IgD-negative memory B cell (primary cell): ENCODE results near the gene GPATCH3. TPM values are rescaled to one million over a fixed set of nuclear protein-coding genes. Genes with fewer than 3 reads are reported as not detected.
"Not testable (repeated sequence)": the region's sequence is repeated elsewhere in the genome, so short reads cannot be mapped to it uniquely, and the experiment has no call there.

Experiments
- H3K27ac Mint-ChIP-seq, 3 donors: one replicate each; pipeline ENCODE4 v1.8.0; 2020 to 2022; ENCODE audit warnings: mild to moderate bottlenecking in 3 of 3, mixed read lengths in 3 of 3, moderate library complexity in 1 of 3
- H3K27me3 Mint-ChIP-seq: one replicate; pipeline ENCODE4 v1.8.0; 2021; ENCODE audit warnings: mixed read lengths
- H3K36me3 Mint-ChIP-seq: one replicate; pipeline ENCODE4 v1.8.0; 2020; ENCODE audit warnings: mild to moderate bottlenecking, mixed read lengths
- H3K4me1 Mint-ChIP-seq, 3 donors: one replicate each; pipeline ENCODE4 v1.8.0; 2020 to 2022; ENCODE audit warnings: mixed read lengths in 3 of 3, mild to moderate bottlenecking in 1 of 3
- H3K4me3 Mint-ChIP-seq, 4 donors: one replicate each; pipeline ENCODE4 v1.8.0; 2020 to 2022; ENCODE audit warnings: mild to moderate bottlenecking in 4 of 4, mixed read lengths in 4 of 4, moderate library complexity in 3 of 4
- H3K9me3 Mint-ChIP-seq, 3 donors: one replicate each; pipeline ENCODE4 v1.8.0; 2020 to 2021; ENCODE audit warnings: mixed read lengths in 3 of 3, mild to moderate bottlenecking in 1 of 3
- polyA plus RNA-seq: library from polyadenylated mRNA; unstranded; fragments of 300-500 nt; fragmentation: Illumina TruSeq; gene quantifications from one replicate; pipeline ENCODE4 v1.2.3, GENCODE V29; 2021

Gene GPATCH3, protein sequence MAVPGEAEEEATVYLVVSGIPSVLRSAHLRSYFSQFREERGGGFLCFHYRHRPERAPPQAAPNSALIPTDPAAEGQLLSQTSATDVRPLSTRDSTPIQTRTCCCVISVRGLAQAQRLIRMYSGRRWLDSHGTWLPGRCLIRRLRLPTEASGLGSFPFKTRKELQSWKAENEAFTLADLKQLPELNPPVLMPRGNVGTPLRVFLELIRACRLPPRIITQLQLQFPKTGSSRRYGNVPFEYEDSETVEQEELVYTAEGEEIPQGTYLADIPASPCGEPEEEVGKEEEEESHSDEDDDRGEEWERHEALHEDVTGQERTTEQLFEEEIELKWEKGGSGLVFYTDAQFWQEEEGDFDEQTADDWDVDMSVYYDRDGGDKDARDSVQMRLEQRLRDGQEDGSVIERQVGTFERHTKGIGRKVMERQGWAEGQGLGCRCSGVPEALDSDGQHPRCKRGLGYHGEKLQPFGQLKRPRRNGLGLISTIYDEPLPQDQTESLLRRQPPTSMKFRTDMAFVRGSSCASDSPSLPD
- 22.1 TPM for polyA plus RNA-seq

DNA sequence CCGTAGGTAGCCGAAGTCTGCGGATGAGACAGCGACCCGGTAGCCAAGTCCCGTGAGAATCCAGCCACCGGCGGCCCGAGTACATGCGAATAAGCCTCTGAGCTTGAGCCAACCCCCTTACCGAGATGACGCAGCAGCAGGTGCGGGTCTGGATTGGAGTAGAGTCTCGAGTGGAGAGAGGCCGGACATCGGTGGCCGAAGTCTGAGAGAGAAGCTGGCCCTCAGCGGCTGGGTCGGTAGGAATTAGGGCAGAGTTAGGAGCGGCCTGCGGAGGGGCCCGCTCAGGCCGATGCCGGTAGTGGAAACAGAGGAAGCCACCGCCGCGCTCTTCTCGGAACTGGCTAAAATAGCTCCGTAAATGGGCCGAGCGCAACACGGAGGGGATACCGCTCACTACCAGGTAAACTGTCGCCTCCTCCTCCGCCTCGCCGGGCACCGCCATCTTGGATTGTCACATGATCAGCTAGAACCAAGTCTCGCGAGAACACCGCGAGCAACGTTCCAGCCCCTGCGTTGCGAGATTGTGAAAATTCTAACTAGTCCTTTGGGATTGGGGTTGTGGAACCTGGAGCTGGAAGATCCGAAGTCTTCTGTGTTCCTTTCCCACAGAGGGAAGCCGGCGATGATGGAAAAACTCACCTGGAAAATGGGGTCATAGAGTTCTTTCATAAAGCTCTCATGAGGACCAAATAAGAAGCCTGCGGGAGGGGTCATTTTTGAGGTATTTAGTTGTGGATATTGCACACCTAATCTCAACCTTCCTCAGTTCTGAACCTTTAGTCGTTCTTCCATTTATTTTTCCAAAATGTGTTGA lies at the start of gene GPATCH3:
TSS of gene GPATCH3 (minus strand) at position 467 of the 814 bp plus-strand sequence. CDS start at position 442, 25 bp downstream.
- H3K36me3 Mint-ChIP-seq, result no peaks in the 10 kb centered on the region
- H3K4me1 Mint-ChIP-seq, result peaks cover 18 to 32% (median 25%) of the 10 kb centered on the region in 3 donors

DNA sequence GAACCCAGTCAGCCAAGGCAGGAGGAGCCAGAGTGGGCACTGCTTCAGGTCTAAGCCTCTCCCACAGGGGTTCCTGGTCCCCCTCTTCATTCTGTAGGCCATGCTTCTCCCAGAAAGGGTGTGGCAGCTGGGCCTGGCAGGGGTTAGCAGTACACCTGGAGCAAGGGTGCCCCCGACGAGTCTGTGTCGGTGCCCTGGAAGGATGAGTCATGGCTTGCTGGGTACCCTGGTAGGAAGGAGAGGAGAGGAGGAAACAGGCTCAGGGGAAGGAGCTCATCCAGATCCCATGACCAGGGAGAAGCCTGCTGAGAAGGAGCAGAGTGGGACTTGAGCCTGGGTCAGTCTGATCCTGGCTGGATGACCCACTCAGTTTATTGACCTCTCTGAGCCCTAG lies 49.7 kb upstream of the GPATCH3 start:
- Mint-ChIP-seq H3K9me3 (no peaks in the 10 kb centered on the region), H3K27me3 (no peaks in the 10 kb centered on the region), H3K4me1 (peaks cover 0 to 2% (median 0%) of the 10 kb centered on the region in 3 donors), H3K27ac (no peak overlapping the region), H3K36me3 (peaks cover 5% of the 10 kb centered on the region), H3K4me3 (no peak overlapping the region)

More for the DNA sequence above, at the start of gene GPATCH3:
- Mint-ChIP-seq H3K27ac (peak within 1 kb of the TSS; percentile 72 to 100 (median 99)), H3K9me3 (no peaks in the 10 kb centered on the region), H3K4me3 (peak within 1 kb of the TSS; percentile 91 to 99 (median 98)), H3K27me3 (no peaks in the 10 kb centered on the region)

DNA sequence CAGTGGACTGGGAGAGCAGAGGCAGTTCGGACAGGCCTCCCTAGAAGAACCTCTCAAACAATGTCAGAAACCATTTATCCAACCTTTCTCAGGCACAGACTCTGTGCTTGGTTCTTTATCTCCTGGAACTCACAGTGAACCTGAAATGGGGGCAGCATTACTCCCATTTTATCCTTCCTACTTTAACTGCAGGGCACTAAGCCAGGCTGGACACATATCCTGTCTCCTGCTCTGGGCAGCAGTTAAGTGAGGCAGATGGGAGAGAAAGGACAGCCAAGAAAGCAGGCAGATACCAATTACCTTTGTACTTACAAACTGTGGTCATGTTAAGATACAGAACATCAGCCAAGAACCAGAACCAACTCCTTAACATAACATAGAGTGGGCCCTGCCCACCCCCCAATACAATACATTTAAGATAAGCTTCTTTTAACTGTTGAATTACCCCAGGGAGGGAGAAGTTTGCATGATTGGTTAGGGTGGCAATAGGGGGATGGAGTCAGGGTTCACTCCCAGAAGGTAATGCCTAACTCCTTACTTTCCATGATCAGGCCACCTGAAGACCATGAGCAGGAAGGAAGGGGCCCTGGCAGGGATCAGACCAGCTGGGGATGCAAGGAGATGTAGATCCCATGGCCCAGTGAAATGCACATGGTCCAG lies 49.1 kb upstream of the GPATCH3 start:
- no peak overlapping the region for H3K27ac Mint-ChIP-seq
- H3K4me3 Mint-ChIP-seq, result no peak overlapping the region
- H3K27me3 Mint-ChIP-seq, result no peaks in the 10 kb centered on the region
- H3K9me3 Mint-ChIP-seq, result no peaks in the 10 kb centered on the region
- peaks cover 5% of the 10 kb centered on the region for H3K36me3 Mint-ChIP-seq
- H3K4me1 Mint-ChIP-seq, result peaks cover 0 to 2% (median 0%) of the 10 kb centered on the region in 3 donors

DNA sequence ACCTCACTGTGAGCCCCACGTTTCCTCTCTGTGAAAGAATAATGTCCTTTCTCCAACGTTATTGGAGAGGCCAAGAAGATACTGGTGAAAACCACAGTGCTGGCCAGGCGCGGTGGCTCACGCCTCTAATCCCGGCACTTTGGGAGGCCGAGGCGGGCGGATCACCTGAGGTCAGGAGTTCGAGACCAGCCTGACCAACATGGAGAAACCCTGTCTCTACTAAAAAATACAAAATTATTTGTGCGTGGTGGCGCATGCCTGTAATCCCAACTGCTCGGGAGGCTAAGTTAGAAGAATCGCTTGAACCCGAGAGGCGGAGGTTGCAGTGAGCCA lies 48.4 kb upstream of the GPATCH3 start:
- H3K27ac Mint-ChIP-seq, H3K27me3 Mint-ChIP-seq, H3K9me3 Mint-ChIP-seq, H3K4me1 Mint-ChIP-seq, H3K4me3 Mint-ChIP-seq, H3K36me3 Mint-ChIP-seq: not testable (repeated sequence)

DNA sequence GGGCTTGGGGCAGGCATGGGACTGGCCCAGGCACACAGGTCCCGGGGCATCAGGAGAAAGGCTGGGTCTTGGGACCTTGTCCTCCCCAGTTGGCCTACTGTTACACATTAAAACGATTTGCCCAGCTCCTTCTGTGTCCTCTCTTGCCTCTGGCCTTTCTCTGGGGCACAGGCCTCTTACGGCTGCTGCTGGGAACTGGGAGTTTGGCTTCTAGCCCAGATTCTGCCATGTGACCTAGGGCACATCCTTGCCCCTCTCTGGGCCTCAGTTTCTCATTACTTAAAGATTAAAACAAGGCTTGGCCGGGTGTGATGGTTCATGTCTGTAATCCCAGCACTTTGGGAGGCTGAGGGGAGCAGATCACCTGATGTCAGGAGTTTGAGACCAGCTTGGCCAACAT lies 46.0 kb upstream of the GPATCH3 start:
- Mint-ChIP-seq H3K27me3 (no peaks in the 10 kb centered on the region), H3K36me3 (peaks cover 9% of the 10 kb centered on the region), H3K27ac (no peak overlapping the region), H3K4me1 (peaks cover 0 to 2% (median 0%) of the 10 kb centered on the region in 3 donors), H3K4me3 (no peak overlapping the region), H3K9me3 (no peaks in the 10 kb centered on the region)

DNA sequence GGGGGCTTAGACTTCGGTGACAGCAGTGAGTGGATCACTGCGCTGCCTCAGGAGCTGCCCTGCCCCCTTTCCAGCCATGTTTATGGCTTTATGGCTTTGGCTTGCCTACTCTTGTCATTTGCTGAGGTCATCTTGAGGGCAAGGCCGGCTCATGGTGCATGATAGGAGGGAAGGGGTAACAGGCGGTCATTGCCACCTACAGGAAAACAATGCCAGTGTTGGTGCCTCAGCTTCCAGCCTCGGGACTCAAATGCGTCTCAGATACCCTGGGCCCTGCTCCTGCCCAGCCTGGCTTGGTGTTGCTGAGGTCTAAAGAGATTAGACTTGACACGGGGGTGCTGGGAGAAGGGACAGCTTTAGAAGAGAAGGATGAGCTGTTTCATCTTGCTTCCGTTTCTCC lies 45.5 kb upstream of the GPATCH3 start:
- Mint-ChIP-seq H3K27ac (no peak overlapping the region), H3K9me3 (no peaks in the 10 kb centered on the region), H3K36me3 (peaks cover 9% of the 10 kb centered on the region), H3K4me1 (peaks cover 0 to 2% (median 0%) of the 10 kb centered on the region in 3 donors), H3K4me3 (no peak overlapping the region), H3K27me3 (no peaks in the 10 kb centered on the region)

DNA sequence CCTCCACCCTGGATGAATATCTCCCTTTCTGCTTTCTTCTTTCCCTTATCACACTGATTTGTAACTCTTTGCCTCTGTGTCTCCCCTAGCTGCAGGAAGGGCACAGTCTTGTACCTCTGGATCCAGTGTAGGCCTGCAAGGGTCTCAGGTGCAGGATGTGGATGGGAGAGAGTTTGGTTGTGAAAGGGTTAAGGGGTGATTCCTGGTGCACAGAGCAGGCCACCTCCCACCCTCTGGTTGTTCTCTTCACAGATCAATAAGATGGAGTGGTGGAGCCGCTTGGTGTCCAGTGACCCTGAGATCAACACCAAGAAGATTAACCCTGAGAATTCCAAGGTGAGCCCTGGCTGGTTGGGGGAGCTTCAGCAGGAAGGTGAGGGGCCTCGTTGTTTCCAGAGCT lies 44.9 kb upstream of the GPATCH3 start:
- Mint-ChIP-seq H3K36me3 (peaks cover 9% of the 10 kb centered on the region), H3K27ac (peak overlapping the region in 1 of 3 donors; percentile 31), H3K9me3 (no peaks in the 10 kb centered on the region), H3K4me1 (peaks cover 0 to 2% (median 0%) of the 10 kb centered on the region in 3 donors), H3K4me3 (no peak overlapping the region), H3K27me3 (no peaks in the 10 kb centered on the region)

DNA sequence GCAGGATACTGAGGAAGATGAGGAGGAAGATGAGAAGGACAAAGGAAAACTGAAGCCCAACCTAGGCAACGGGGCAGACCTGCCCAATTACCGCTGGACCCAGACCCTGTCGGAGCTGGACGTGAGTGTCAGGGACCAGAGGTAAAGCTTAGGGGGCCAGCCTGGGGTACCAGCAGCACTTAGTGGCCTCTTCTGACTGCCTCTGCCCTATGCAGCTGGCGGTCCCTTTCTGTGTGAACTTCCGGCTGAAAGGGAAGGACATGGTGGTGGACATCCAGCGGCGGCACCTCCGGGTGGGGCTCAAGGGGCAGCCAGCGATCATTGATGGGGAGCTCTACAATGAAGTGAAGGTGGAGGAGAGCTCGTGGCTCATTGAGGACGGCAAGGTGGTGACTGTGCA lies 42.4 kb upstream of the GPATCH3 start:
- no peaks in the 10 kb centered on the region for H3K27me3 Mint-ChIP-seq
- H3K4me1 Mint-ChIP-seq, result no peaks in the 10 kb centered on the region
- peaks cover 9% of the 10 kb centered on the region for H3K36me3 Mint-ChIP-seq
- H3K27ac Mint-ChIP-seq, result peak overlapping the region in 1 of 3 donors; percentile 71
- no peak overlapping the region for H3K4me3 Mint-ChIP-seq
- no peaks in the 10 kb centered on the region for H3K9me3 Mint-ChIP-seq

DNA sequence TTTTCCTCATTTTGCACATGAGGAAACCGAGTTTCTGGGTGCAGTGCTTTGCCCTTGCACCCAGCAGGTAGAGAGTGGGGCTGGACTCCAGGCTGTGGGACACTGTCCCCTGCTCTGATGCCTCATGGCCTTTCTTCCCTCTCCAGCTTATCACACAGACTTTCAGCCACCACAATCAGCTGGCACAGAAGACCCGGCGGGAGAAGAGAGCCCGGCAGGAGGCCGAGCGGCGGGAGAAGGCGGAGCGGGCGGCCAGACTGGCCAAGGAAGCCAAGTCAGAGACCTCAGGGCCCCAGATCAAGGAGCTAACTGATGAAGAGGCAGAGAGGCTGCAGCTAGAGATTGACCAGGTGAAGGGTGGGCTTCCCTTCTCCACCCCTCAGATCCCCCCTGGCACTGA lies 41.0 kb upstream of the GPATCH3 start:
- Mint-ChIP-seq H3K27ac (no peak overlapping the region), H3K27me3 (no peaks in the 10 kb centered on the region), H3K36me3 (peaks cover 8% of the 10 kb centered on the region), H3K4me1 (peaks cover 0 to 2% (median 0%) of the 10 kb centered on the region in 3 donors), H3K9me3 (no peaks in the 10 kb centered on the region), H3K4me3 (no peak overlapping the region)

DNA sequence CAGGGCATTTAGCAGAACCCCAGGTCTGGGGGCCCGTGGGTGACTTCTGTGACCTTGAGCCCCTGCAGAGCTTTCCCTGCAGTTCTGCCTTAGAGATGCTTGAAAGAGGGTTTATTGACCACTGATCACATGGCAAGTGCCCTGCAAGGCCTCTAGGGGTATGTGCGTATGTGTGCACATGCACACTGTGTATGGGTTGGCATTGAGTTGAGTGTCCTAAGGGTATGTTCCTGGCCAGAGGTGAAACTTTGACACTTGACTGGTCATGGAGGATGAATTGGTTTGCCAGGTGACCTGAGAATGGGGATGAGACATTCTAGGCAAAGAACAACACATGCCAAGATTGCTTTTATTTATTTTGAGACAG lies 38.4 kb upstream of the GPATCH3 start:
- Mint-ChIP-seq H3K9me3 (no peaks in the 10 kb centered on the region), H3K27ac (peak overlapping the region in 1 of 3 donors; percentile 27), H3K4me3 (peak overlapping the region in 1 of 4 donors; percentile 8)

DNA sequence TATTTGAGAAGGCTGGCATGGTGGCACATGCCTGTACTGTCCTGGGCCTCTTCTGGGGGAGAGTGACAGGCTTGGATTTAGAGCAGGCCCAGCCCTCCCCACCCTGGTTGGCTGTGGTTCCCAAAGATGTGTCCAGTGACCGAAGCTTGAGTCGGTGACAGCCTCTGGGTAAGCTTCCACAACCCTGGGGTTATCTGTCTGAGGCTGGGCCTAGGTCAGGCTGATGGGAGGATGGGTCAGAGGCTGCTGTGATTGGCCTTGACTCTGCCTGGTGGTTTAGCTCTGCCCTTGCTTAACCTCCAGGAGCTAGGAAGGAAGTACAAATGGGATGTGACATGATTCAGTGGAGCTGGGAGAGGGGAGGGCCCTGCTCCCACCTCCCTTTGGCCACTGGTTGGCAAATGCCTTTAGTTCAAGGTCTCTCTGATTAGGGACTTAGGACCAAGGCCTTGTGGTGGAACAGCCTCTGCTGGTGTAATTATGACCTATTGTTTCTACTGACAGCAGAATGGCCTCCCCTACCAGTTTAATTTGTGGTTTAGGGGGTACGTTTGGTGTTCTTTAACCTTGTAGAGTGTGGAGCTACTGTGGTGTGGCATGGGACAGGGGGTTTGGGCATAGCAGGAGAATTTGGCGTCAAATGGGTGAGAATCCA lies 37.9 kb upstream of the GPATCH3 start:
- H3K4me3 Mint-ChIP-seq, result no peak overlapping the region
- peak overlapping the region in 1 of 3 donors; percentile 27 for H3K27ac Mint-ChIP-seq
- H3K27me3 Mint-ChIP-seq, result no peaks in the 10 kb centered on the region
- no peaks in the 10 kb centered on the region for H3K9me3 Mint-ChIP-seq
- H3K4me1 Mint-ChIP-seq, result peaks cover 0 to 4% (median 2%) of the 10 kb centered on the region in 3 donors
- peaks cover 5% of the 10 kb centered on the region for H3K36me3 Mint-ChIP-seq

More for the DNA sequence above, 38.4 kb upstream of the GPATCH3 start:
- Mint-ChIP-seq H3K36me3 (peaks cover 9% of the 10 kb centered on the region), H3K27me3 (no peaks in the 10 kb centered on the region), H3K4me1 (peaks cover 0 to 2% (median 0%) of the 10 kb centered on the region in 3 donors)

DNA sequence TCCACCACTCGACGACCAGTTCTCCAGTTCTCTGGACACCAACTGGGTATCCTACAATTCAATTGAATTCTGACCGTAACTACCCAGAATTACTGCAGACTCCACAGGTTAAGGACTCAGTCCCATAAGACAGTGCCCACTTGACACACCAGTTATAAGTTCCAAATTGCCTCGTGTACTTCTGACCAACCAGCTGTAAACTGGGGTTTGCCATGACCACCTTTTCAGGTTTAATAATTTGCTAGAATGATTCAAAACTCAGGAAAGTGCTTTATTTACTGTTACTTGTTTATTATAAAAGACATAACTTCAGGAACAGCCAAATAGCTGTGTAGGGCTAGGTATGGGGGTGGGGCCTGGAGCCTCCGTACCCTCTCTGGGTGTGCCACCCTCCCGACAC lies 36.6 kb upstream of the GPATCH3 start:
- no peaks in the 10 kb centered on the region for H3K9me3 Mint-ChIP-seq
- H3K36me3 Mint-ChIP-seq, result peaks cover 4% of the 10 kb centered on the region
- H3K4me3 Mint-ChIP-seq, result no peak overlapping the region
- peaks cover 7 to 11% (median 11%) of the 10 kb centered on the region in 3 donors for H3K4me1 Mint-ChIP-seq
- H3K27ac Mint-ChIP-seq, result no peak overlapping the region
- H3K27me3 Mint-ChIP-seq, result no peaks in the 10 kb centered on the region

DNA sequence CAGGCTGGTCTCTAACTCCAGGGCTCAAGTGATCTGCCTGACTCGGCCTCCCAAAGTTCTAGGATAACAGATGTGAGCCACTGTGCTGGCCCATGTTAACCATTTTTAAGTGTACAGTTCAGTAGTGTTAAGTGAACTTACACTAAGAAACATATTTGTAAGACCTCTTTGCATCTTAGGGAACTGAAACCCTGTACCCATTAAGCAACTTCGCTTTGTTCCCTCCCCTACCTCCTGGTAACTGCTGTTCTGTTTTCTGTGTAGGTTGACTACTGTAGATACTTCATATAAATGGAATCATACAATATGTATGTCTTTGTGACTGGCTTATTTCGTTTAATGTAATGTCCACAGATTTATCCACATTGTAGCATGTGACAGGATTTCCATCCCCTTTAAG lies 32.3 kb upstream of the GPATCH3 start:
- H3K4me3 Mint-ChIP-seq, result peak overlapping the region in 1 of 4 donors; percentile 87
- H3K4me1 Mint-ChIP-seq, result peaks cover 7 to 11% (median 11%) of the 10 kb centered on the region in 3 donors
- H3K27me3 Mint-ChIP-seq, result no peaks in the 10 kb centered on the region
- H3K36me3 Mint-ChIP-seq, result peaks cover 6% of the 10 kb centered on the region
- H3K9me3 Mint-ChIP-seq, result no peaks in the 10 kb centered on the region
- peak overlapping the region in 2 of 3 donors; percentile 24 to 85 for H3K27ac Mint-ChIP-seq

DNA sequence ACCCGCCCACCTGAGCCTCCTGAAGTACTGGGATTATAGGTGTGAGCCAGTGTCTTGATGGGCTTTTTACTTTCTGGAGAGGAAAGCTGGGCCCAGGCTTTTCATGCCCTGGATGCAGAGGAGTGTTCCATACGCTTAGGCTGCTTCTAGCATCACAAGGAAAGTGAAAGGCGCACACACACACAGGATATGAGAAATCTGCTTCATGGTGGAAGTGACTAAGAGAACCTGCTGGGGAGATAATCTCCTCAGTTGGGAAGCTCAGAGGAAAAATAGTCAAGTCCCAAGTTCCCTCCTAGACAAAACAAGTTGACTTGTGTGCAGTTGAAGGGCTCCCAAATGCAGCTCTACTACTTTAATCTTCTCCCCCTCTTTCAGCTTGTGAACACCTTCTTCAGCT lies 23.4 kb upstream of the GPATCH3 start:
- Mint-ChIP-seq H3K27me3 (no peaks in the 10 kb centered on the region), H3K36me3 (no peaks in the 10 kb centered on the region), H3K27ac (peak overlapping the region in 1 of 3 donors; percentile 85), H3K4me1 (peaks cover 17 to 22% (median 22%) of the 10 kb centered on the region in 3 donors), H3K9me3 (no peaks in the 10 kb centered on the region), H3K4me3 (peak overlapping the region; percentile 12 to 89 (median 51))
